Right ventricle myocardium superior (tissue), 1 donor: Measurements from ENCODE around the gene SLC12A2. TPM values are rescaled to one million over a fixed set of nuclear protein-coding genes. Genes with fewer than 3 reads are reported as not detected.
A peak's percentile ranks its signal among the peaks of the same experiment; 100 is the strongest.

Experiments
- ATAC-seq: fragments of 200-7000 bp; cut with Tn5 transposase; one replicate; pipeline ENCODE4 v1.9.1; 2020; ENCODE audit warnings: mild to moderate bottlenecking; ENCODE audit not compliant: poor library complexity
- DNase-seq: peaks from one replicate; pipeline ENCODE4 v3.0.0-alpha.2; 2020
- intact Hi-C: fragments of 100-400 bp; cut with DNase I; formaldehyde crosslinking; loops from one replicate; pipeline ENCODE4 v1.11.2; 2022
- total RNA-seq: library from RNA; stranded (reverse); fragmentation: NEBNext Ultra II Directional; extraction: Animal tissue kit (Norgen Biotek cat#: 25700); gene quantifications from one replicate; pipeline ENCODE4 v1.2.1, GENCODE V29; 2021
- donor health status: DM: no; HTN: yes; CAD: no; lungs with severe emphysema.

SLC12A2 gene
- total RNA-seq, 1 donor from 2014 or later: 11.6 TPM

DNA sequence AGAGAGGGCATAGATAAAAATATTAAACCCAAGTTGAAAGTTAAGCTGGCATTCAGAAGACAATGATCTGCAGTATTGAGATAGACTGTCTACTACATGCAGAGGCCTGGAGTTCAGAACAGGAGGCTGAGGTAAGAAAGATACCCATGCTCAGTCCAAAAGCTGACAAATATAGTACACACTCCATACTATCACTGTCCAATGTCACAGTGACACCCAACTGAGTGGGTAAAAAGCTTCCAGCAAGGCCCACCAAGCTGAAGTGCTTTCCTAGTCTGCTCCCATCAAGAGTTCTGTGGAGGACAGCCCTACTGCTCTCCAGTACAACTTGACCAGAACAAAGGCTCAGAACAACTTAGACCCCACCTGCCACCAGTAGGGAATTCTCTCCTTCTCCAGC lies 124.9 kb downstream of the SLC12A2 start:
- ATAC-seq (peak; percentile 20), DNase-seq (no peak)
- intact Hi-C loops: loop anchor here (10.0 kb wide), 2 partner anchors 334 to 464 kb away; no protein-coding TSS in a partner anchor

- intact Hi-C loops: loop anchor here (10.0 kb wide), 1 partner anchor 643 kb away; no protein-coding TSS in a partner anchor
- DNase-seq (no peak), ATAC-seq (no peak)
These were observed 128.7 kb downstream of the SLC12A2 start for GRCh38 chr5:128212191-128212806.

GRCh38 chr5:128213340-128213739 lies 129.8 kb downstream of the SLC12A2 start:
- intact Hi-C loops: loop anchor here (10.0 kb wide), 1 partner anchor 641 kb away; no protein-coding TSS in a partner anchor
- DNase-seq (no peak), ATAC-seq (peak; percentile 38)

DNA sequence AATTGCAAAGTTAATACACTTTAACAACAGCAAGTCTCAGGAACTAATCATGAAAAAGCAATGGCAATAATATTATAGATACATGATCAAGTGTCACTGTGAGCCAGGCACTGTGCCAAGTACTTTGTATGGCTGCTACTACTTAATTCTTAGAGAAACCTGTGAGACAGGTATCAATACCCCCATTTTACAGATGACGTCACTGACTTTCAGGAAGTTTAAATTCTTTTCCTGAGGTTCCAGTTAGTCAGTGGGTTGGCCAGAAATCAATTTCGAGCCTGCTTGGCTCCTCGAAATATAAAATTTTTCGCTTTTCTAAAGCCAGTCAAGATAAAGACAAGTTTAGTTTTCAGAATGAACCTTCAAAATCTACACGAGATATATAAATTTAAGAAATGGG lies 130.3 kb downstream of the SLC12A2 start:
- DNase-seq (no peak), ATAC-seq (no peak)
- intact Hi-C loops: loop anchor here (2.0 to 10.0 kb wide), 2 partner anchors 285 to 641 kb away; no protein-coding TSS in a partner anchor

DNA sequence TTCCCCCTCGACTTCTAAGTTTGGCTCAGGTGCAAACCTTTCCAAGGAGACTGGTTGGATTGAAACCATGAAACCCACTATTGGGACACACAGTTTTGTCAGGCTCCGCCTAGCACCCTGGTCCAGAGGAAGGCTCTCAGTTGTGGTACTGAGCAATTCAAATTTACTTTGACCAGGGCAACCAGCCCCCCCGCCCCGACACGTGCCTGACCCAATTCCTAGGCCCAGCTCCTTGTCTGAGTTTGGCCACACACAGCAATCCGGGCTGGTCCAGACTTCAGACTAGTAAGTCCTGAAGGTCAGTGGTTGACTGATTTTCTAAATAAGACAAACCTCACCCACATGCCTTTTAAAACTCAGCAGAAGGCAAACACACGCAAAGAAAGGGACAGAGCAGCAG lies 132.7 kb downstream of the SLC12A2 start:
- DNase-seq (no peak), ATAC-seq (no peak)
- intact Hi-C loops: loop anchor here (10.0 kb wide), 1 partner anchor 639 kb away; no protein-coding TSS in a partner anchor

- intact Hi-C loops: loop anchor here (10.0 kb wide), 1 partner anchor 638 kb away; no protein-coding TSS in a partner anchor
- peak; percentile 57 for DNase-seq
- peak; percentile 83 for ATAC-seq
These were observed 133.4 kb downstream of the SLC12A2 start for GRCh38 chr5:128216860-128217531.

- no peak for ATAC-seq
- intact Hi-C loops: no loop called here
- DNase-seq: no peak
These were observed 137.3 kb downstream of the SLC12A2 start for GRCh38 chr5:128220841-128221240.

DNA sequence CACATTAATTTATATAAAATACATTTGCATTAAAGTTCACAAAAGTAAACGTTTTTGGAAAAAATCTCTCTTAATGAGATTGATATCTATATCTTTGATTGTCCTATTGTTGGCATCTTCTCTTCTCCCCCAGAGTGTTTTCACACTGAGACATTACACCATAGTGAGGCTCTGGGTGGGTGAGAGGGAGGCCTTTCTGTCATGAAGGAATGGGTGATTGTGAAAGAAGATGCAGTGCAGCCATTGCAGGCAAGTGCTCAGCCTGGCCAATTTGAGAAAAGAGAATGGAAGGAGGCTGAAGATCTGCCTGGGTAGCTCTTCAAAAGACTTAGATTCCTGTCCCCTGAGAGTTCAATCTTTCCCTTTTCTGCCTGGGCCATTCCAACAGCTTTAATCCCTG lies 140.8 kb downstream of the SLC12A2 start:
- DNase-seq: no peak
- intact Hi-C loops: no loop called here

GRCh38 chr5:128225245-128226030 lies 141.9 kb downstream of the SLC12A2 start:
- ATAC-seq (no peak), DNase-seq (no peak)
- intact Hi-C loops: no loop called here

More for the DNA sequence above, 140.8 kb downstream of the SLC12A2 start:
- no peak for ATAC-seq

DNA sequence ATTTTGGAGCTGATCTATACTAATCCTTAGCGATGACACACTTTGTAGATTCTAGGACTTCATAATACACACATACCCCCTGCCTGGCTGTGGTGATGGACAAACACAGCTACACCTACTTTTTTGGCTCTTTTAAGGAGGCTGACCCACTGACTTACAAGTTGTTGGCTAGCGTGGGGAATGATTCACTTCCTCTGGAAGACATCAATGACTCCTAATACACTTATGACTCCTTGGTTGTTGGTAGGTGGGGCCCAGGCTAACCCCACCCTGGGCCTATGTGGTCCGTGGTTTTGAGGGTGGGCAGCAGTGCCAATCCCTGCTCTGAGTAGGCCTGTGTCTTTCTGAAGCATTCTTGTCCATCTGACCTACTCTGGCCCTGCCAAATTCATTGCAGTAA lies 144.4 kb downstream of the SLC12A2 start:
- peak; percentile 48 for ATAC-seq

DNA sequence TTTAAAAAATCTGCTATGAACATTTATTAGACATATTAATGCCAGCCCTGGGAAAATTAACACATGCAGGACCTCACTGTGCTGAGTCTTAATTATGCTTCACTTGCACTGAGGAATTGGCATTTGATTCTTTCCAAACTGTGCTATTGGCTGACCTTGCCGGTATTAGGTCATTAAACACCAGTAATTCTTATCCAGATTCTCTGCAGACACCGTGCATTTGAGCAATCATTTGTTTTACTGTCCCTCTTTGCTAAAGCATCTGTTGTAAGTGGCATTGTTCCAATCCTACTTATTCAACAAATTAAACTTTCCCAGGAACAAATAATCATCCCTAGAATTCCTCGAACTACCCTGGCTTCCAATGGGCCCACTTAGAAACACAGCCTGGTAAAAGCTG lies 145.0 kb downstream of the SLC12A2 start:
- ATAC-seq: peak; percentile 78
- intact Hi-C loops: no loop called here
- no peak for DNase-seq

More for the DNA sequence above, 144.4 kb downstream of the SLC12A2 start:
- intact Hi-C loops: no loop called here
- DNase-seq: no peak

DNA sequence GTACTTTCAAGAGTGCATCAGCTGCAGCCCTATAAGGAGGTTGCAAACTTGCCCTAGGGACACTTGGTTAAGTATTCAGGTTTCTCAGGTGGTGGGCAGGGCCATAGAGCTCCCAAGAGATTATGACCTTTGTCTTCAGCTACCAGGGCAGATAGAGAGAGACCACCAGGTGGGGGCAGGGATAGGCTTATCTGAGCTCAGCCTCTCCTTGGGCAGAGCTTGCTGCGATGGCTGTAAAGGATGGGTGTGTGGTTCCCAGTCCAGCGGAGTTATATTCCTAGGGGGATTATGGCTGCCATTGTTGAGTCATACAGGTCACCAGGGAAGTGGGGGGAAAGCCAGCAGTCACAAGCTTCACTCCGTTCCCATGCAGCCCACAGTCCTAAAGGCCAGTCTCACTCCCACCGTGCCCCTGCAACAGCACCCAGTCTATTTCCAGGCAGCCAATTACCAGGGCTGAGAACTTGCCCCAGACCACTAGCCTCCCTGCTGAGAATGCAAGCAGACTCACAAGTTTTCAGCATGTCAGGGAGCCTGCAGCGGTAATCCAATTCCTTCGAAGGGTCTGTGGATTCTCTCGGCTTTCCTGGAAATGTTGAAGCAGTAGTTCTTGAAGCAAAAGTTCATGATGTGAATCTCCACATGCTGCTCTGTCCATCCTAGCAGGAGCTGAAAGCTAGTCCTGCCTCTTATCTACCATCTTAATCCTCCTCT lies 151.5 kb downstream of the SLC12A2 start:
- intact Hi-C loops: no loop called here
- no peak for DNase-seq
- no peak for ATAC-seq

GRCh38 chr5:128236334-128236733 lies 152.8 kb downstream of the SLC12A2 start:
- DNase-seq (no peak), ATAC-seq (no peak)
- intact Hi-C loops: no loop called here

DNA sequence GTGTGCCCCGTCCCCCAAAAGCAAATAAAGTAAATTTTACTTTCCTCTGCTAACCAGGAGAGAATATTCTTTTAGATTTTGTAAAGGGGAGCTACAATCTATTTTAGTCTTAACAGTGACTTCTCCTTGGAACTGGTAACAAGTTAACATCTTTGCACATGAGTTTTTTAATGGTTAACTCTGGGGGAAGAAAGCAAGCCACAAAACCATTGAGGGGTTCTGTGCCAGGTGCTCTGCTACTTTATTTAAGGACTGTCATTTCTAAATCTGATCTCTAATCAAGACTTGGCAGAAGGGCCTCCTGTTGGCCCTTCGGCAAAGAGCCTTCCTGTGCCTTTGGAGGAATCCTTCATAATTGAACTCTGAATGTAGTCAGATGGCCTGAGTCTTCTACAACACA lies 153.4 kb downstream of the SLC12A2 start:
- ATAC-seq: no peak
- intact Hi-C loops: no loop called here
- no peak for DNase-seq

- ATAC-seq (no peak), DNase-seq (no peak)
- intact Hi-C loops: no loop called here
These were observed 154.0 kb downstream of the SLC12A2 start for GRCh38 chr5:128237546-128237945.
